ENCODE data around the gene TRIM28.
"Not testable (repeated sequence)": the region's sequence is repeated elsewhere in the genome, so short reads cannot be mapped to it uniquely, and the experiment has no call there.

The TRIM28 gene

GRCh38 chr19:58519355-58520256 is 24.3 kb upstream of the TRIM28 start, which contains the start of gene ZBTB45:
TSS of gene ZBTB45 (minus strand) at chr19:58519810. CDS start at chr19:58517673, 2,137 bp downstream.
- peak; percentile 89 for DNase-seq

GRCh38 chr19:58520257-58520599 is 23.6 kb upstream of the TRIM28 start:
- no peak for DNase-seq

GRCh38 chr19:58521651-58522050 is 22.2 kb upstream of the TRIM28 start:
- DNase-seq = no peak

- no peak for DNase-seq
These were observed 21.2 kb upstream of the TRIM28 start for GRCh38 chr19:58522709-58523108.

GRCh38 chr19:58529405-58529804 is 14.5 kb upstream of the TRIM28 start:
- DNase-seq = no peak

- no peak for DNase-seq
These were observed 12.6 kb upstream of the TRIM28 start for GRCh38 chr19:58531034-58531840.

- no peak for DNase-seq
These were observed 8.0 kb upstream of the TRIM28 start for GRCh38 chr19:58535857-58536256.

- no peak for DNase-seq
These were observed 6.7 kb upstream of the TRIM28 start for GRCh38 chr19:58536852-58537798.

GRCh38 chr19:58538257-58539168 is 5.4 kb upstream of the TRIM28 start:
- no peak for DNase-seq

- DNase-seq = not testable (repeated sequence)
These were observed 4.7 kb upstream of the TRIM28 start for GRCh38 chr19:58539169-58539559.

- DNase-seq = not testable (repeated sequence)
These were observed 1.1 kb upstream of the TRIM28 start for GRCh38 chr19:58542641-58543372.

- DNase-seq = peak; percentile 71
These were observed 874 bp downstream of the TRIM28 start for GRCh38 chr19:58544591-58545285.

GRCh38 chr19:58545286-58546018 is 1.6 kb downstream of the TRIM28 start:
- DNase-seq = no peak

- no peak for DNase-seq
These were observed 2.2 kb downstream of the TRIM28 start for GRCh38 chr19:58546019-58546530.

- DNase-seq = no peak
These were observed 3.8 kb downstream of the TRIM28 start for GRCh38 chr19:58547323-58548312.

- no peak for DNase-seq
These were observed 5.2 kb downstream of the TRIM28 start for GRCh38 chr19:58548859-58549663.
